Measurements from ENCODE around the gene FJX1.

FJX1 gene

GRCh38 chr11:35590412-35590811 is 27.8 kb upstream of the FJX1 start:
- Histone ChIP-seq H3K4me2 (no peak overlapping the region), H2AFZ (ENCODE audit: low read depth) (no peak overlapping the region), H3K27me3 (ENCODE audit: insufficient read depth, low read depth) (no peaks in the 10 kb centered on the region), H3K27ac (no peak overlapping the region), H3K4me1 (ENCODE audit: low read depth, poor library complexity, severe bottlenecking) (peaks cover 16% of the 10 kb centered on the region), H3K36me3 (ENCODE audit: insufficient read depth) (no peaks in the 10 kb centered on the region), H4K20me1 (ENCODE audit: insufficient read depth) (no peaks in the 10 kb centered on the region), H3K79me2 (ENCODE audit: insufficient read depth, low read depth) (no peaks in the 10 kb centered on the region), H3K9ac (no peak overlapping the region), H3K4me3 (IDR thresholded peaks at IDR 0.05; ENCODE audit: insufficient read depth, low read depth, low read length) (no peak overlapping the region)
- no peak for TF ChIP-seq CTCF (conservative IDR thresholded peaks at IDR 0.05; ENCODE audit: low read depth, low read length)

- H3K27ac ChIP-seq: no peak overlapping the region
- TF ChIP-seq CTCF (conservative IDR thresholded peaks at IDR 0.05; ENCODE audit: low read depth, low read length): no peak
These were observed 25.1 kb upstream of the FJX1 start for GRCh38 chr11:35593143-35593542.

GRCh38 chr11:35594680-35595079 is 23.6 kb upstream of the FJX1 start:
- TF ChIP-seq CTCF (conservative IDR thresholded peaks at IDR 0.05; ENCODE audit: low read depth, low read length): no peak
- H3K36me3 ChIP-seq (ENCODE audit: insufficient read depth): no peaks in the 10 kb centered on the region
- H3K27ac ChIP-seq: no peak overlapping the region
- H3K4me1 ChIP-seq (ENCODE audit: low read depth, poor library complexity, severe bottlenecking): peaks cover 50% of the 10 kb centered on the region
- no peak overlapping the region for H2AFZ ChIP-seq (ENCODE audit: low read depth)
- H3K9ac ChIP-seq: no peak overlapping the region
- no peak overlapping the region for H3K4me3 ChIP-seq (IDR thresholded peaks at IDR 0.05; ENCODE audit: insufficient read depth, low read depth, low read length)
- no peaks in the 10 kb centered on the region for H3K27me3 ChIP-seq (ENCODE audit: insufficient read depth, low read depth)
- no peaks in the 10 kb centered on the region for H4K20me1 ChIP-seq (ENCODE audit: insufficient read depth)
- no peak overlapping the region for H3K4me2 ChIP-seq
- no peaks in the 10 kb centered on the region for H3K79me2 ChIP-seq (ENCODE audit: insufficient read depth, low read depth)

More at GRCh38 chr11:35593143-35593542, 25.1 kb upstream of the FJX1 start:
- Histone ChIP-seq H4K20me1 (ENCODE audit: insufficient read depth) (no peaks in the 10 kb centered on the region), H3K4me2 (0 out of 2 replicates have a peak overlapping the region, but pooled peaks have one; percentile 0), H3K79me2 (ENCODE audit: insufficient read depth, low read depth) (no peaks in the 10 kb centered on the region), H3K4me3 (IDR thresholded peaks at IDR 0.05; ENCODE audit: insufficient read depth, low read depth, low read length) (no peak overlapping the region), H3K9ac (no peak overlapping the region), H3K36me3 (ENCODE audit: insufficient read depth) (no peaks in the 10 kb centered on the region), H3K4me1 (ENCODE audit: low read depth, poor library complexity, severe bottlenecking) (peaks cover 34% of the 10 kb centered on the region), H2AFZ (ENCODE audit: low read depth) (no peak overlapping the region), H3K27me3 (ENCODE audit: insufficient read depth, low read depth) (no peaks in the 10 kb centered on the region)

GRCh38 chr11:35598254-35599125 is 19.8 kb upstream of the FJX1 start:
- Histone ChIP-seq H2AFZ (ENCODE audit: low read depth) (0 out of 2 replicates have a peak overlapping the region, but pooled peaks have one; percentile 23), H3K4me3 (IDR thresholded peaks at IDR 0.05; ENCODE audit: insufficient read depth, low read depth, low read length) (no peak overlapping the region), H3K79me2 (ENCODE audit: insufficient read depth, low read depth) (no peaks in the 10 kb centered on the region), H3K4me1 (ENCODE audit: low read depth, poor library complexity, severe bottlenecking) (peaks cover 46% of the 10 kb centered on the region), H3K9ac (no peak overlapping the region; the same call in 1 of the 2 replicates), H3K4me2 (peak overlapping the region; percentile 64), H3K27ac (peak overlapping the region; percentile 49), H3K27me3 (ENCODE audit: insufficient read depth, low read depth) (no peaks in the 10 kb centered on the region), H4K20me1 (ENCODE audit: insufficient read depth) (no peaks in the 10 kb centered on the region), H3K36me3 (ENCODE audit: insufficient read depth) (no peaks in the 10 kb centered on the region)
- TF ChIP-seq CTCF (conservative IDR thresholded peaks at IDR 0.05; ENCODE audit: low read depth, low read length): no peak

Measured in KMS-11 (cell line).